Ectodermal cell (in vitro differentiated cells): ENCODE data around the gene MSH2. TPM values are rescaled to one million over a fixed set of nuclear protein-coding genes. Genes with fewer than 3 reads are reported as not detected.
A peak's percentile ranks its signal among the peaks of the same experiment; 100 is the strongest.
"Not testable (repeated sequence)": the region's sequence is repeated elsewhere in the genome, so short reads cannot be mapped to it uniquely, and the experiment has no call there.

ENCODE experiments used
- H3K27ac ChIP-seq: 2 replicates; pipeline ENCODE4 v1.7.0; 2013; ENCODE audit warnings: mild to moderate bottlenecking, low read depth, low read length; ENCODE audit not compliant: insufficient read depth, poor library complexity, severe bottlenecking
- H3K27me3 ChIP-seq: 2 replicates; pipeline ENCODE4 v1.7.0; 2013; ENCODE audit warnings: mild to moderate bottlenecking, low read length; ENCODE audit not compliant: insufficient read depth, control insufficient read depth, poor library complexity, severe bottlenecking
- H3K36me3 ChIP-seq: one replicate; pipeline ENCODE4 v1.7.0; 2013; ENCODE audit warnings: low read length; ENCODE audit not compliant: control insufficient read depth, insufficient read depth
- H3K4me1 ChIP-seq: one replicate; pipeline ENCODE4 v1.7.0; 2013; ENCODE audit warnings: low read length; ENCODE audit not compliant: control insufficient read depth, insufficient read depth
- H3K4me3 ChIP-seq: 2 replicates; pipeline ENCODE4 v1.7.0; 2013; ENCODE audit warnings: low read depth, low read length, control low read depth; ENCODE audit not compliant: insufficient read depth
- H3K9me3 ChIP-seq: 2 replicates; pipeline ENCODE4 v1.7.0; 2013; ENCODE audit warnings: mild to moderate bottlenecking, low read length, moderate library complexity; ENCODE audit not compliant: control insufficient read depth
- WGBS, 2 experiments: methylation state at CpG; one replicate each; pipeline ENCODE4 v1.1.7; 2013; ENCODE audit warnings: missing lambda C conversion rate in 2 of 2; 5-methylcytosine and 5-hydroxymethylcytosine counted together
- polyA plus RNA-seq, 4 experiments: library from polyadenylated mRNA; stranded (reverse); fragments of 50-300 nt; gene quantifications; one replicate each; pipeline ENCODE4 v1.2.3, GENCODE V29; 2013

MSH2 gene
- polyA plus RNA-seq (2013, experiment 1 of 4) = 104 TPM
- 109 TPM for polyA plus RNA-seq (2013, experiment 2 of 4)
- 72.4 TPM for polyA plus RNA-seq (2013, experiment 3 of 4)
- polyA plus RNA-seq (2013, experiment 4 of 4) = 78.1 TPM

GRCh38 chr2:47402805-47403608 lies at the start of gene MSH2:
MSH2 (plus strand) TSS chr2:47403156; CDS start chr2:47403192, 36 bp downstream.
- WGBS, 2 experiments = 0% methylated on average over 73 of the region's 73 CpGs
- H3K27ac ChIP-seq = peak within 1 kb of the TSS; percentile 69

GRCh38 chr2:47354013-47354847 lies 48.7 kb upstream of the MSH2 start:
- Histone ChIP-seq H3K27me3 (no peaks in the 10 kb centered on the region), H3K4me3 (no peak overlapping the region), H3K4me1 (no peaks in the 10 kb centered on the region), H3K9me3 (no peaks in the 10 kb centered on the region), H3K36me3 (no peaks in the 10 kb centered on the region), H3K27ac (no peak overlapping the region)
- WGBS, 2 experiments = 86 to 89% methylated on average over 11 of the region's 11 CpGs

More at GRCh38 chr2:47402805-47403608, at the start of gene MSH2:
- H3K4me3 ChIP-seq = peak within 1 kb of the TSS; percentile 84
- H3K9me3 ChIP-seq = no peaks in the 10 kb centered on the region
- no peaks in the 10 kb centered on the region for H3K27me3 ChIP-seq
- peaks cover 5% of the 10 kb centered on the region for H3K36me3 ChIP-seq
- H3K4me1 ChIP-seq = no peaks in the 10 kb centered on the region

GRCh38 chr2:47354848-47355204 lies 48.1 kb upstream of the MSH2 start:
- Histone ChIP-seq H3K9me3 (no peaks in the 10 kb centered on the region), H3K4me3 (no peak overlapping the region), H3K27me3 (no peaks in the 10 kb centered on the region), H3K4me1 (no peaks in the 10 kb centered on the region), H3K36me3 (no peaks in the 10 kb centered on the region), H3K27ac (no peak overlapping the region)
- 90 to 92% methylated on average over 4 to 5 of the region's 5 CpGs for WGBS, 2 experiments

GRCh38 chr2:47357483-47357882 lies 45.5 kb upstream of the MSH2 start:
- WGBS, 2 experiments = 62 to 63% methylated on average over 4 of the region's 4 CpGs
- Histone ChIP-seq H3K36me3 (no peaks in the 10 kb centered on the region), H3K27ac (no peak overlapping the region), H3K4me3 (no peak overlapping the region), H3K4me1 (no peaks in the 10 kb centered on the region), H3K9me3 (no peaks in the 10 kb centered on the region), H3K27me3 (no peaks in the 10 kb centered on the region)

- Histone ChIP-seq H3K4me3 (no peak overlapping the region), H3K9me3 (no peaks in the 10 kb centered on the region), H3K4me1 (no peaks in the 10 kb centered on the region), H3K27me3 (no peaks in the 10 kb centered on the region), H3K36me3 (no peaks in the 10 kb centered on the region), H3K27ac (no peak overlapping the region)
- 87 to 89% methylated on average over 10 of the region's 10 CpGs for WGBS, 2 experiments
Measured at GRCh38 chr2:47359375-47359868, 43.5 kb upstream of the MSH2 start.

GRCh38 chr2:47360283-47360682 lies 42.7 kb upstream of the MSH2 start:
- WGBS, 2 experiments = 92 to 99% methylated on average over 3 of the region's 3 CpGs
- H3K27ac ChIP-seq = no peak overlapping the region
- H3K4me1 ChIP-seq = no peaks in the 10 kb centered on the region
- H3K27me3 ChIP-seq = no peaks in the 10 kb centered on the region
- no peaks in the 10 kb centered on the region for H3K9me3 ChIP-seq
- H3K4me3 ChIP-seq = no peak overlapping the region
- H3K36me3 ChIP-seq = no peaks in the 10 kb centered on the region

- WGBS, 2 experiments = 94 to 96% methylated on average over 3 of the region's 3 CpGs
Measured at GRCh38 chr2:47360927-47361326, 42.0 kb upstream of the MSH2 start.

GRCh38 chr2:47361505-47362229 lies 41.3 kb upstream of the MSH2 start:
- H3K36me3 ChIP-seq, H3K27me3 ChIP-seq, H3K27ac ChIP-seq, H3K4me1 ChIP-seq, H3K9me3 ChIP-seq, H3K4me3 ChIP-seq: not testable (repeated sequence)
- 91 to 94% methylated on average over 10 of the region's 10 CpGs for WGBS, 2 experiments

More at GRCh38 chr2:47360927-47361326, 42.0 kb upstream of the MSH2 start:
- Histone ChIP-seq H3K9me3 (no peaks in the 10 kb centered on the region), H3K4me1 (no peaks in the 10 kb centered on the region), H3K27ac (no peak overlapping the region), H3K27me3 (no peaks in the 10 kb centered on the region), H3K4me3 (no peak overlapping the region), H3K36me3 (no peaks in the 10 kb centered on the region)

GRCh38 chr2:47373747-47374146 lies 29.2 kb upstream of the MSH2 start:
- Histone ChIP-seq H3K27ac (no peak overlapping the region), H3K36me3 (no peaks in the 10 kb centered on the region), H3K4me1 (no peaks in the 10 kb centered on the region), H3K4me3 (no peak overlapping the region), H3K27me3 (peaks cover 22% of the 10 kb centered on the region), H3K9me3 (no peaks in the 10 kb centered on the region)
- 65 to 70% methylated on average over 5 of the region's 5 CpGs for WGBS, 2 experiments
